ENCODE results near the gene VRK3. TPM values are rescaled to one million over a fixed set of nuclear protein-coding genes. Genes with fewer than 3 reads are reported as not detected.

The VRK3 gene
- total and polyA plus RNA-seq, 2 donors (not counting 3 experiments of a cell fraction or from before 2014, with no cell fraction given): 20.4 to 36.0 TPM

GRCh38 chr19:49984491-49984890, 40.7 kb downstream of the VRK3 start:
- Histone ChIP-seq H3K4me1 (ENCODE audit: control insufficient read depth, extremely low read depth, insufficient read depth, low read length) (no peaks in the 10 kb centered on the region), H3K9me3 (replicated peaks; ENCODE audit: control insufficient read depth, insufficient read depth, low read length) (no peaks in the 10 kb centered on the region), H3K4me3 (replicated peaks in 1 of 3; ENCODE audit: insufficient read depth in 1 of 3, low read depth in 1 of 3, low read length in 3 of 3) (no peak overlapping the region), H3K9ac (replicated peaks; ENCODE audit: extremely low read depth, insufficient read depth, low read length) (no peak overlapping the region), H3K4me2 (ENCODE audit: insufficient read depth, low read length) (no peak overlapping the region), H4K20me1 (replicated peaks; ENCODE audit: control insufficient read depth, extremely low read depth, insufficient read depth, low read length) (no peaks in the 10 kb centered on the region), H3K27me3 (ENCODE audit: control insufficient read depth in 2 of 2, insufficient read depth in 2 of 2, low read length in 2 of 2) (no peaks in the 10 kb centered on the region), H3K27ac (ENCODE audit: insufficient read depth, low read depth, low read length) (no peak overlapping the region), H3K9me1 (replicated peaks; ENCODE audit: control insufficient read depth, extremely low read depth, insufficient read depth, low read length) (no peaks in the 10 kb centered on the region), H3K79me2 (ENCODE audit: control insufficient read depth, insufficient read depth, low read length) (no peaks in the 10 kb centered on the region), H2AFZ (ENCODE audit: low read depth, low read length) (no peak overlapping the region), H3K36me3 (ENCODE audit: control insufficient read depth in 2 of 2, extremely low read depth in 1 of 2, insufficient read depth in 2 of 2, low read length in 2 of 2) (peaks cover 0 to 5% of the 10 kb centered on the region in 2 experiments)
- BruUV-seq (replicated peaks): no TSS peak
- CTCF ChIA-PET: interaction anchor here (0.7 to 2.2 kb wide), 5 partner anchors 30 to 151 kb away, joined by 3 to 7 read pairs (median 4); no protein-coding TSS in a partner anchor
- POLR2A ChIA-PET: interaction anchor here (0.6 kb wide), 1 partner anchor 30 kb away, joined by 9 read pairs; no protein-coding TSS in a partner anchor
- dilution Hi-C loops (cut with MboI; ENCODE audit: extremely low pct_ligation_motif_present, low sequenced_read_pairs): no loop called here
- TF ChIP-seq MYC (IDR thresholded peaks at IDR 0.05; ENCODE audit: low read depth, low read length) (no peak), EZH2 (IDR thresholded peaks at IDR 0.05; ENCODE audit: borderline replicate concordance, low read depth, low read length, severe bottlenecking) (no peak), JUN (IDR thresholded peaks at IDR 0.05; ENCODE audit: borderline replicate concordance, insufficient read depth, insufficient read length, low read depth) (no peak), FOS (IDR thresholded peaks at IDR 0.05; ENCODE audit: borderline replicate concordance, insufficient read depth, low read length) (no peak), POLR2A (IDR thresholded peaks at IDR 0.05; ENCODE audit: low read depth, low read length) (no peak), POLR2AphosphoS5 (IDR thresholded peaks at IDR 0.05; ENCODE audit: insufficient read depth, low read depth, low read length) (no peak), GATA2 (IDR thresholded peaks at IDR 0.05; ENCODE audit: insufficient read depth, insufficient read length, low read depth, low read length) (no peak)
- TF ChIP-seq, protein P1, sequence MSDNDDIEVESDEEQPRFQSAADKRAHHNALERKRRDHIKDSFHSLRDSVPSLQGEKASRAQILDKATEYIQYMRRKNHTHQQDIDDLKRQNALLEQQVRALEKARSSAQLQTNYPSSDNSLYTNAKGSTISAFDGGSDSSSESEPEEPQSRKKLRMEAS (IDR thresholded peaks at IDR 0.05; ENCODE audit: insufficient read depth, insufficient read length): no peak
- TF ChIP-seq, protein P2, sequence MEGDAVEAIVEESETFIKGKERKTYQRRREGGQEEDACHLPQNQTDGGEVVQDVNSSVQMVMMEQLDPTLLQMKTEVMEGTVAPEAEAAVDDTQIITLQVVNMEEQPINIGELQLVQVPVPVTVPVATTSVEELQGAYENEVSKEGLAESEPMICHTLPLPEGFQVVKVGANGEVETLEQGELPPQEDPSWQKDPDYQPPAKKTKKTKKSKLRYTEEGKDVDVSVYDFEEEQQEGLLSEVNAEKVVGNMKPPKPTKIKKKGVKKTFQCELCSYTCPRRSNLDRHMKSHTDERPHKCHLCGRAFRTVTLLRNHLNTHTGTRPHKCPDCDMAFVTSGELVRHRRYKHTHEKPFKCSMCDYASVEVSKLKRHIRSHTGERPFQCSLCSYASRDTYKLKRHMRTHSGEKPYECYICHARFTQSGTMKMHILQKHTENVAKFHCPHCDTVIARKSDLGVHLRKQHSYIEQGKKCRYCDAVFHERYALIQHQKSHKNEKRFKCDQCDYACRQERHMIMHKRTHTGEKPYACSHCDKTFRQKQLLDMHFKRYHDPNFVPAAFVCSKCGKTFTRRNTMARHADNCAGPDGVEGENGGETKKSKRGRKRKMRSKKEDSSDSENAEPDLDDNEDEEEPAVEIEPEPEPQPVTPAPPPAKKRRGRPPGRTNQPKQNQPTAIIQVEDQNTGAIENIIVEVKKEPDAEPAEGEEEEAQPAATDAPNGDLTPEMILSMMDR (IDR thresholded peaks at IDR 0.05; ENCODE audit: extremely low read depth in 1 of 2, insufficient read depth in 1 of 2, low read depth in 1 of 2, low read length in 2 of 2): no peak
- FAIRE-seq: no peak
- intact Hi-C loops (cut with micrococcal nuclease): no loop called here
- DNase-seq (ENCODE audit: low read depth, low spot score): no peak

Data from endothelial cell of umbilical vein (primary cell).